Measurements from ENCODE around the gene HS6ST2.

Gene HS6ST2

GRCh38 chrX:132676561-132677186, 281.8 kb downstream of the HS6ST2 start:
- DNase-seq (ENCODE audit: low spot score): peak; percentile 3

GRCh38 chrX:132676102-132676501, 282.3 kb downstream of the HS6ST2 start:
- no peak for DNase-seq (ENCODE audit: low spot score)

- DNase-seq (ENCODE audit: low spot score): no peak
Observed at GRCh38 chrX:132673331-132673730, 285.1 kb downstream of the HS6ST2 start.

- DNase-seq (ENCODE audit: low spot score): no peak
Observed at GRCh38 chrX:132671229-132671641, 287.2 kb downstream of the HS6ST2 start.

- DNase-seq (ENCODE audit: low spot score): no peak
Observed at GRCh38 chrX:132669142-132669541, 289.3 kb downstream of the HS6ST2 start.

- no peak for DNase-seq (ENCODE audit: low spot score)
Observed at GRCh38 chrX:132668178-132668577, 290.3 kb downstream of the HS6ST2 start.

- DNase-seq (ENCODE audit: low spot score): no peak
Observed at GRCh38 chrX:132665676-132666075, 292.8 kb downstream of the HS6ST2 start.

- no peak for DNase-seq (ENCODE audit: low spot score)
Observed at GRCh38 chrX:132664273-132664672, 294.2 kb downstream of the HS6ST2 start.

GRCh38 chrX:132662844-132663243, 295.6 kb downstream of the HS6ST2 start:
- DNase-seq (ENCODE audit: low spot score): no peak

GRCh38 chrX:132657876-132658275, 300.6 kb downstream of the HS6ST2 start:
- DNase-seq (ENCODE audit: low spot score): no peak

GRCh38 chrX:132652871-132653270, 305.6 kb downstream of the HS6ST2 start:
- no peak for DNase-seq (ENCODE audit: low spot score)

- DNase-seq (ENCODE audit: low spot score): no peak
Observed at GRCh38 chrX:132651421-132652086, 306.9 kb downstream of the HS6ST2 start.

GRCh38 chrX:132648895-132649294, 309.5 kb downstream of the HS6ST2 start:
- DNase-seq (ENCODE audit: low spot score): no peak

GRCh38 chrX:132639446-132639845, 319.0 kb downstream of the HS6ST2 start:
- no peak for DNase-seq (ENCODE audit: low spot score)

- no peak for DNase-seq (ENCODE audit: low spot score)
Observed at GRCh38 chrX:132638313-132638712, 320.1 kb downstream of the HS6ST2 start.

GRCh38 chrX:132636080-132636479, 322.3 kb downstream of the HS6ST2 start:
- no peak for DNase-seq (ENCODE audit: low spot score)

- DNase-seq (ENCODE audit: low spot score): no peak
Observed at GRCh38 chrX:132634521-132634920, 323.9 kb downstream of the HS6ST2 start.

- peak; percentile 16 for DNase-seq (ENCODE audit: low spot score)
Observed at GRCh38 chrX:132631579-132632232, 326.7 kb downstream of the HS6ST2 start.

- no peak for DNase-seq (ENCODE audit: low spot score)
Observed at GRCh38 chrX:132624466-132624865, 334.0 kb downstream of the HS6ST2 start.

GRCh38 chrX:132623942-132624341, 334.5 kb downstream of the HS6ST2 start:
- DNase-seq (ENCODE audit: low spot score): no peak

GRCh38 chrX:132623300-132623699, 335.1 kb downstream of the HS6ST2 start:
- no peak for DNase-seq (ENCODE audit: low spot score)

- no peak for DNase-seq (ENCODE audit: low spot score)
Observed at GRCh38 chrX:132622130-132622529, 336.3 kb downstream of the HS6ST2 start.

GRCh38 chrX:132618810-132619209, 339.6 kb downstream of the HS6ST2 start:
- DNase-seq (ENCODE audit: low spot score): no peak
